Activated CD4-positive, alpha-beta T cell treated with anti-CD3 and anti-CD28 coated beads, Interleukin-2, amount 50 U/mL, for 48 hours (primary cell): ENCODE measurements around the gene PHF20.
"Not testable (repeated sequence)": the region's sequence is repeated elsewhere in the genome, so short reads cannot be mapped to it uniquely, and the experiment has no call there.

ENCODE experiments used
- DNase-seq, 2 experiments: peaks; one replicate each; pipeline ENCODE4 v3.0.0-alpha.2; 2020

PHF20 gene

GRCh38 chr20:35985806-35986205 lies 214.0 kb downstream of the PHF20 start:
- DNase-seq, result no peak

GRCh38 chr20:35988910-35989463 lies 217.2 kb downstream of the PHF20 start:
- DNase-seq, result no peak

- DNase-seq, result peak in 1 of 2 experiments; percentile 10
Observed at GRCh38 chr20:35991142-35991771, 219.4 kb downstream of the PHF20 start.

- peak; percentile 17 to 36 for DNase-seq
Observed at GRCh38 chr20:35992713-35993335, 221.0 kb downstream of the PHF20 start.

- peak; percentile 83 to 85 for DNase-seq
Observed at GRCh38 chr20:35994994-35995453, 223.2 kb downstream of the PHF20 start.

GRCh38 chr20:35996492-35996891 lies 224.7 kb downstream of the PHF20 start:
- not testable (repeated sequence) for DNase-seq
